ENCODE results near the gene SRPRB.

SRPRB gene

DNA sequence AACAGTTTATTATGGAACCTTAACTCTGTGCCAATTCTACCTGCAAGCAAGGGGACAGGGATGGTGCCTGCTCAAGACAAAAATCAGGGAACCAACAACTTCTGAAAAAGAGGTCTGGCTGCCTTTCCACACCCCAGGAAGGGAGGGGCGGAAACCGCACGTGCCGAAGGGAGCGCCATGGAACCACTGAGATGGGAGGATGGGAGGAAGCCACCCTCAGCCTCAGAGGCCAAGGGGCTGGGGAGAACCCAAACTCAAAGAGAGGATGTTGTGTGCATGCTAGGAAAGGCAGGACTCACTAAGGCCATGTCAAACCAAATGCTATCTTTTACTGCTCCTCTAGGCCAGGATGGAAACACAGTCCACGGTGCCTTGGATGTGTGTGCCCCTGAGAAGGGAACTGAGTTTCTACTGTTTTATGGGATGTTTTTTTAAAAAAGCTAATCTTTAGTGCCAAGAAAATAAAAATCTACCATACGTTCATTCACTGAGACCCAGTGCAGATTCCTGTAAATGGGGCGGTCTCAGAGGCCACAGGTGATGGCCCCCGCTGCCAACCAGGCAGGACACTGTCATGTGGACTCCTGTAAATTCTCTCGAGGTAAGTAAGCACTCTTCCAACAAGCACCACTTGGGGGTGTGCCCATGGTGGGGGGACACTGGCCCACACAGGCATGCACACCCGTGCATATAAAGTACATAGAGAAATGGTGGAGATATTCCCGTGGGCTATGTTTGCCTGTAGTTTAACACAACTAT lies 20.5 kb downstream of the SRPRB start:
- DNase-seq (ENCODE audit: low spot score) = no peak
- TF ChIP-seq, protein P1, sequence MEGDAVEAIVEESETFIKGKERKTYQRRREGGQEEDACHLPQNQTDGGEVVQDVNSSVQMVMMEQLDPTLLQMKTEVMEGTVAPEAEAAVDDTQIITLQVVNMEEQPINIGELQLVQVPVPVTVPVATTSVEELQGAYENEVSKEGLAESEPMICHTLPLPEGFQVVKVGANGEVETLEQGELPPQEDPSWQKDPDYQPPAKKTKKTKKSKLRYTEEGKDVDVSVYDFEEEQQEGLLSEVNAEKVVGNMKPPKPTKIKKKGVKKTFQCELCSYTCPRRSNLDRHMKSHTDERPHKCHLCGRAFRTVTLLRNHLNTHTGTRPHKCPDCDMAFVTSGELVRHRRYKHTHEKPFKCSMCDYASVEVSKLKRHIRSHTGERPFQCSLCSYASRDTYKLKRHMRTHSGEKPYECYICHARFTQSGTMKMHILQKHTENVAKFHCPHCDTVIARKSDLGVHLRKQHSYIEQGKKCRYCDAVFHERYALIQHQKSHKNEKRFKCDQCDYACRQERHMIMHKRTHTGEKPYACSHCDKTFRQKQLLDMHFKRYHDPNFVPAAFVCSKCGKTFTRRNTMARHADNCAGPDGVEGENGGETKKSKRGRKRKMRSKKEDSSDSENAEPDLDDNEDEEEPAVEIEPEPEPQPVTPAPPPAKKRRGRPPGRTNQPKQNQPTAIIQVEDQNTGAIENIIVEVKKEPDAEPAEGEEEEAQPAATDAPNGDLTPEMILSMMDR (IDR thresholded peaks at IDR 0.05; ENCODE audit: extremely low read depth, insufficient read depth, missing control alignments) = no peak
- in situ Hi-C loops (cut with MboI; ENCODE audit: low pct_unique_long_range_greater_than_20kb, low sequenced_read_pairs, unreplicated experiment) = loop anchor here (10.0 kb wide), 1 partner anchor 99 kb away; no protein-coding TSS in a partner anchor

GRCh38 chr3:133827136-133827535 lies 21.5 kb downstream of the SRPRB start:
- TF ChIP-seq, protein P1 (IDR thresholded peaks at IDR 0.05; ENCODE audit: extremely low read depth, insufficient read depth, missing control alignments) = no peak
- no peak for DNase-seq (ENCODE audit: low spot score)
- in situ Hi-C loops (cut with MboI; ENCODE audit: low pct_unique_long_range_greater_than_20kb, low sequenced_read_pairs, unreplicated experiment) = loop anchor here (10.0 kb wide), 1 partner anchor 98 kb away; no protein-coding TSS in a partner anchor

DNA sequence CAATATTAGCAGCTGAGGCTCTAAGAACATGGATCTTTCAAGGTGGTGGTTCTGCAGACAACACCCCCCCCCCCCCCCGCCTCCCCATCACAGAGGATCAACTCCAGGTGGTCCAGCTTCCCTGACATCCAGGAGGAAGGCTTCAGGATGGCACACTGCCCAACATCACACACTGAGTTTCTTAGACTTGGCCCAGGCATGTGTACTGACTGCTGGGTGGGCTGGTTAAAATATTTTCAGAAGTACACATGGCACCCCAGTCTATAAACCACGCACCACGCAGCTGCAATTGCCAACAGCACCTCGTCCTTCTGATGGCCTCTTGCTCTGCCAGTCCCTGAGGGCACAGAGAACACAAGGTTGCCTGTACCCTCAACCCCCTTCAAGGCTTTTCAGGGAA lies 22.1 kb downstream of the SRPRB start:
- in situ Hi-C loops (cut with MboI; ENCODE audit: low pct_unique_long_range_greater_than_20kb, low sequenced_read_pairs, unreplicated experiment) = loop anchor here (10.0 kb wide), 1 partner anchor 97 kb away; no protein-coding TSS in a partner anchor
- no peak for DNase-seq (ENCODE audit: low spot score)
- TF ChIP-seq, protein P1 (IDR thresholded peaks at IDR 0.05; ENCODE audit: extremely low read depth, insufficient read depth, missing control alignments) = no peak

GRCh38 chr3:133828576-133829309 lies 23.1 kb downstream of the SRPRB start:
- DNase-seq (ENCODE audit: low spot score) = no peak
- in situ Hi-C loops (cut with MboI; ENCODE audit: low pct_unique_long_range_greater_than_20kb, low sequenced_read_pairs, unreplicated experiment) = loop anchor here (10.0 kb wide), 1 partner anchor 96 kb away; no protein-coding TSS in a partner anchor
- TF ChIP-seq, protein P1 (IDR thresholded peaks at IDR 0.05; ENCODE audit: extremely low read depth, insufficient read depth, missing control alignments) = no peak

DNA sequence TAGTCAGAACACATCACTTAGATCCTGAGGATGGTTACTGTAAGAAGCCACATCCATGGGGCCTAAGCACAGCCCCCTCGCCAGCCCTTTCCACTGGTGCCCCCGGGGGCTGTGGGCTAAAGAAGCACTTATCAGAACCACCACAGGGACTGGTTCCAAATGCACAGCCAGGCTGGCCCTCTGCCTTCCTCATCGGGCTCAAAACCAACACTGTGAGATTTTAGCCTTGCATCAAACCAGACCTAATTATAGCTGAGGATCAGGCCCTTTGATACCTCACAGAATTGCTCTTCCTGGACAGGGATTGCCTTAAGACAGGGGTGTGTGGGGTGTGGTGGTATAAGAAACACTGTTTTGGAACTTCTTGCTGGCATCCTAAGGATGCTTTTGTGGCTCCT lies 23.7 kb downstream of the SRPRB start:
- in situ Hi-C loops (cut with MboI; ENCODE audit: low pct_unique_long_range_greater_than_20kb, low sequenced_read_pairs, unreplicated experiment) = loop anchor here (10.0 kb wide), 1 partner anchor 95 kb away; no protein-coding TSS in a partner anchor

GRCh38 chr3:133830071-133830470 lies 24.5 kb downstream of the SRPRB start:
- DNase-seq (ENCODE audit: low spot score) = no peak
- TF ChIP-seq, protein P1 (IDR thresholded peaks at IDR 0.05; ENCODE audit: extremely low read depth, insufficient read depth, missing control alignments) = no peak
- in situ Hi-C loops (cut with MboI; ENCODE audit: low pct_unique_long_range_greater_than_20kb, low sequenced_read_pairs, unreplicated experiment) = no loop called here

More for the DNA sequence above, 23.7 kb downstream of the SRPRB start:
- DNase-seq (ENCODE audit: low spot score) = no peak
- TF ChIP-seq, protein P1 (IDR thresholded peaks at IDR 0.05; ENCODE audit: extremely low read depth, insufficient read depth, missing control alignments) = no peak
